ENCODE results near the gene TFCP2L1.
"Not testable (repeated sequence)": the region's sequence is repeated elsewhere in the genome, so short reads cannot be mapped to it uniquely, and the experiment has no call there.

TFCP2L1 gene

DNA sequence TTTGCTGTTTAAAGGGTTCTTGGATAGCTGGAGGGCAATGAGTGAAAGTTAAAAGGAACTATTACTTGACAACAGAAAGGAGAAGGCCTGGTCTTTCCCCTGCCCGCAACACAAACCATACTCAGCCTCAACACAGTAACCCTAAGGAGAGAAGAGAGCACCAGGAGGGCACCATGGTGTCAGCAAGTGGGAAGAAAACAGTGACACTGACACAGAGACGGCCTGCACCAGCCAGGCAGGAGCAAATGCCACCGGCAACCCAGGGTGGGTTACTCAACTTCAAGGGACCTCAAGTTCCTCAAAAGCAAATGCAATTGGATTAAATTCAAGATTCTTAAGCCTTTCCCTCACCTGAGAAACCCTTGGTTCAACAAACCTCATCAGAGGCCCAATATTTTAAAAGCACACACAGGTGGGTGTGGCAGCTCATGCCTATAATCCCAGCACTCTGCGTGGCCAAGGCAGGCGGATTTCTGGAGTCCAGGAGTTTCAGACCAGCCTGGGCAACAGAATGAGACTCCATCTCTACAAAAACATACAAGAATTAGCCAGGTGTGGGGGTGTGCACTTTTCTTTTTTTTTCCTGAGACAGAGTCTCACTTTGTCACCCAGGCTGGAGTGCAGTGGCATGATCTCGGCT lies 52.3 kb downstream of the TFCP2L1 start:
- peak in 1 of 2 donors; percentile 52 for DNase-seq
- TF ChIP-seq, protein P1, sequence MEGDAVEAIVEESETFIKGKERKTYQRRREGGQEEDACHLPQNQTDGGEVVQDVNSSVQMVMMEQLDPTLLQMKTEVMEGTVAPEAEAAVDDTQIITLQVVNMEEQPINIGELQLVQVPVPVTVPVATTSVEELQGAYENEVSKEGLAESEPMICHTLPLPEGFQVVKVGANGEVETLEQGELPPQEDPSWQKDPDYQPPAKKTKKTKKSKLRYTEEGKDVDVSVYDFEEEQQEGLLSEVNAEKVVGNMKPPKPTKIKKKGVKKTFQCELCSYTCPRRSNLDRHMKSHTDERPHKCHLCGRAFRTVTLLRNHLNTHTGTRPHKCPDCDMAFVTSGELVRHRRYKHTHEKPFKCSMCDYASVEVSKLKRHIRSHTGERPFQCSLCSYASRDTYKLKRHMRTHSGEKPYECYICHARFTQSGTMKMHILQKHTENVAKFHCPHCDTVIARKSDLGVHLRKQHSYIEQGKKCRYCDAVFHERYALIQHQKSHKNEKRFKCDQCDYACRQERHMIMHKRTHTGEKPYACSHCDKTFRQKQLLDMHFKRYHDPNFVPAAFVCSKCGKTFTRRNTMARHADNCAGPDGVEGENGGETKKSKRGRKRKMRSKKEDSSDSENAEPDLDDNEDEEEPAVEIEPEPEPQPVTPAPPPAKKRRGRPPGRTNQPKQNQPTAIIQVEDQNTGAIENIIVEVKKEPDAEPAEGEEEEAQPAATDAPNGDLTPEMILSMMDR (IDR thresholded peaks at IDR 0.05): no peak
- H3K27me3 ChIP-seq: peaks cover 0 to 11% of the 10 kb centered on the region in 2 donors

DNA sequence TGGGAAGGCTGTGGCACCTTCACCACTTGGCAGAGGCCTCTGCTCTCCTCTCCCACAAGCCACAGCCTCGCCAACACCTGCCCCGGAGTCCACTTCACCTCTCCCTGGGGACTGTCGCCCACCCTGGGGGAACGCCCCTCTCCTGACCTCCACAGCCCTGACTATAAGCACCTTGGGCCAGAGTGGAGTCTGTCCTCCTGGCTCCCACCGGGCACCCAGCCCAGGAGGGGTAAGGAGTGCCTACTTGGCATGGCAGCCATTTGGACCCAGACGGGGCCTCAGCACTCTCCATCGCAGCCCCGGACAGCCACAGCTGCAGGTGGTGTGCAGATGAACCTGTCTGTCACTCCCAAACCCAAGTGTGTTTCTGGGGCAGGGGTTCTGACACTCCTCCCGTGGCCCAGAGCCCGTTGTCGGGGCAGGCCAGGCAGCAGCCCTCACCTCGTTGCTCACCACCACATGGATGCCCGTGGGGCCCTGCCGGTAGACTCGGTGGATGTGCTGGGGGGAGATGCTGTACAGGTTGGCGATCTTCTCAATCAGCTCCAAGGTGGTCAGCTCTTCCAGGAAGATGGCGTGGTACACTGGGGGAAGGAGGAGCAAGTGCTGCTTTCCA lies 53.5 kb downstream of the TFCP2L1 start:
- peak in 1 of 2 donors; percentile 53 for DNase-seq
- no peaks in the 10 kb centered on the region for H3K9me3 ChIP-seq
- no peak overlapping the region for H3K4me3 ChIP-seq
- no peaks in the 10 kb centered on the region for H3K4me1 ChIP-seq
- peaks cover 0 to 7% of the 10 kb centered on the region in 2 donors for H3K27me3 ChIP-seq
- intact Hi-C loops (cut with DNase I; ENCODE audit: low total_unique reads): no loop called here
- peaks cover 0 to 35% (median 0%) of the 10 kb centered on the region in 3 donors for H3K36me3 ChIP-seq
- TF ChIP-seq, protein P1 (IDR thresholded peaks at IDR 0.05): no peak
- H3K27ac ChIP-seq: no peak overlapping the region

More for the DNA sequence above, 52.3 kb downstream of the TFCP2L1 start:
- H3K4me3 ChIP-seq: no peak overlapping the region
- intact Hi-C loops (cut with DNase I; ENCODE audit: low total_unique reads): no loop called here
- H3K4me1 ChIP-seq: no peaks in the 10 kb centered on the region
- H3K27ac ChIP-seq: no peak overlapping the region
- H3K9me3 ChIP-seq: no peaks in the 10 kb centered on the region
- H3K36me3 ChIP-seq: peaks cover 0 to 46% (median 0%) of the 10 kb centered on the region in 3 donors

DNA sequence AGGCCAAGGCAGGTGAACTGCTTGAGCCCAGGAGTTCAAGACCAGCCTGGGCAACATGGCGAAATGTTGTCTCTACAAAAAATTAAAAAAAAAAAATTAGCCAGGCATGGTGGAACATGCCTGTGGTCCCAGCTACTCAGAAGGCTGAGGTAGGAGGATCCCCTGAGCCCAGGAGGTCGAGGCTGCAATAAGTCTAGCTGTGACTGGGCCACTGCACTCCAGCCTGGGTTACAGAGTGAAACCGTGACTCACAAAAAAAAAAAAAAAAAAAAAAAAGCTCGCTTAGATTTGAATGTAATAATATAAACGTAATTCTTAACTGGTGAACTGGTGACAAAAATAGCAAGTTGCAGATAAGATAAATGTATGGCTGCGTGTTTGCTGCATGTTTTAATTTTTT lies 56.5 kb downstream of the TFCP2L1 start:
- Histone ChIP-seq H3K27me3 (peaks cover 0 to under 1% of the 10 kb centered on the region in 2 donors), H3K9me3 (no peaks in the 10 kb centered on the region), H3K27ac (no peak overlapping the region), H3K4me3 (no peak overlapping the region), H3K4me1 (no peaks in the 10 kb centered on the region), H3K36me3 (peaks cover 0 to 29% (median 0%) of the 10 kb centered on the region in 3 donors)
- intact Hi-C loops (cut with DNase I; ENCODE audit: low total_unique reads): no loop called here
- DNase-seq: peak in 1 of 2 donors; percentile 7
- TF ChIP-seq, protein P1 (IDR thresholded peaks at IDR 0.05): no peak

DNA sequence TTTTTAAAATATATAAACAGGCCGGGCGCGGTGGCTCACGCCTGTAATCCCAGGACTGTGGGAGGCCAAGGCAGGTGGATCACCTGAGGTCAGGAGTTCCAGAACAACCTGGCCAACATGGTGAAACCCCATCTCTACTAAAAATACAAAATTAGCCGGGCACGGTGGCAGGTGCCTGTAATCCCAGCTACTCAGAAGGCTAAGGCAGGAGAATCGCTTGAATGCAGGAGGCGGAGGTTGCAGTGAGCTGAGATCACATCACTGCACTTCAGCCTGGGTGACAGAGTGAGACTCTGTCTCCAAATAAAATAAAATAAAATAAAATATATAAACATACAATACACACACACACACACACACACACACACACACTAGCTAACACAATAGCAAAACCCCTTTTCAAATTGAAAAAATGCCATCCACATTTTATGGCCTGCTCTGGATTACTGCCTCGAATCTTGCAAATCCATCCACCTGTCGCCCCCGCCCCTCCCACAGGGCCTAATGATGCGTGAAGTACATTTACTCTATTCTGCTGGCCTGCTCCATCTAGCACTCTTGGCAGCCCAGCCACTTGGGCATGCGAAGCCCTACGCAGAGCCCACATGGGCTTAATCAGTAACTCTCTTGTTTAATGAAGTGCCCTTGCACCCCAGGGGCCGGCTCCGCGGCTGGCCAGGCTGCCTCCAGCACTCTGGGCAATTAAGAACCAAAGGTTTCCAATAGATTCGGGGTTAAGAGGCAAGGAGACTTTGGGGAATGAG lies 57.4 kb downstream of the TFCP2L1 start:
- H3K27ac ChIP-seq; H3K4me3 ChIP-seq; H3K9me3 ChIP-seq; H3K27me3 ChIP-seq; intact Hi-C loops (cut with DNase I; ENCODE audit: low total_unique reads); H3K4me1 ChIP-seq: not testable (repeated sequence)
- peak in 1 of 2 donors; percentile 65 for DNase-seq
- peaks cover 0 to 25% (median 0%) of the 10 kb centered on the region in 3 donors for H3K36me3 ChIP-seq

DNA sequence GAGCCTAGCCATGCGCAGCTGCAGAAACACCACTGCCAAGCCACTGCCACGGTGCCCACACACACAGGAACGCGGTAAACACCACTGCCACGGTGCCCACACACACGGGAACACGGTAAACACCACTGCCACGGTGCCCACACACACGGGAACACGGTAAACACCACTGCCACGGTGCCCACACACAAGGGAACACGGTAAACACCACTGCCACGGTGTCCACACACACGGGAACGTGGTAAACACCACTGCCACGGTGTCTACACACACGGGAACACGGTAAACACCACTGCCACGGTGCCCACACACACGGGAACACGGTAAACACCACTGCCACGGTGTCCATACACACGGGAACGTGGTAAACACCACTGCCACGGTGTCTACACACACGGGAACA lies 59.3 kb downstream of the TFCP2L1 start:
- H3K27ac ChIP-seq; H3K4me1 ChIP-seq; H3K9me3 ChIP-seq; DNase-seq; intact Hi-C loops (cut with DNase I; ENCODE audit: low total_unique reads); H3K27me3 ChIP-seq; H3K4me3 ChIP-seq: not testable (repeated sequence)
- H3K36me3 ChIP-seq: peaks cover 0 to 13% (median 0%) of the 10 kb centered on the region in 3 donors

DNA sequence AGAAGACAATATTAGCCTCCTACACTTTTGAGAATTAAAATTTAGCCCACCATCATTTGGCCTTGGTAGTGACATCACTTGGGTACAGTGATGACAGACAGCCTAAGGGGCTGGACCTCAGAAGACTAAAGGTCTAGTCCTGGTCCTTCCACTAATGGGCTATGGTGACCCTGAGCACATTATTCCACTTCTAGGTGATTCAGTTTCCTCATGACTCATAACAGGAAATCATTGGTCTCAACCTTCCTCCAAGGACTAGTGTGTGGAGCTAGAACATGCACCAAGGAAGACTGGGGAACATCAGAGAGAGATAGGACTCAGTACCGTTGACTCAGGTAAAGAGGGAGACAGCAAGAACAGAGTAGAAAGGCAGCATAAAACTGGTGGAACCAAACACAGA lies 64.0 kb downstream of the TFCP2L1 start:
- intact Hi-C loops (cut with DNase I; ENCODE audit: low total_unique reads): no loop called here
- peaks cover 0 to 30% (median 0%) of the 10 kb centered on the region in 3 donors for H3K36me3 ChIP-seq
- DNase-seq: no peak
- H3K4me1 ChIP-seq: no peaks in the 10 kb centered on the region
- H3K27me3 ChIP-seq: no peaks in the 10 kb centered on the region
- H3K9me3 ChIP-seq: no peaks in the 10 kb centered on the region
- no peak overlapping the region for H3K27ac ChIP-seq
- no peak overlapping the region for H3K4me3 ChIP-seq
- TF ChIP-seq, protein P1 (IDR thresholded peaks at IDR 0.05): no peak

Measured in tibial artery (tissue), 4 donors.